Mammary epithelial cell (primary cell): ENCODE data around the gene ZNF778.

Source experiments
- CTCF ChIP-seq, 2 donors: IDR thresholded peaks in 1 of 2; conservative IDR thresholded peaks in 1 of 2; 2 replicates each; pipeline ENCODE4 v1.5.1; 2011 to 2012; ENCODE audit warnings: inconsistent platforms in 2 of 2, low read length in 2 of 2, mild to moderate bottlenecking in 2 of 2, control low read depth in 1 of 2, low read depth in 1 of 2; ENCODE audit not compliant: insufficient read depth in 1 of 2; ENCODE audit errors: extremely low read depth in 1 of 2
- EZH2 ChIP-seq: IDR thresholded peaks from 2 replicates; pipeline ENCODE4 v1.6.1; 2012; ENCODE audit warnings: low read length, inconsistent platforms, borderline replicate concordance

GRCh38 chr16:89195521-89196171 is 21.9 kb upstream of the ZNF778 start:
- TF ChIP-seq CTCF (conservative IDR thresholded peaks at IDR 0.05 in 1 of 2, IDR thresholded peaks at IDR 0.05 in 1 of 2; ENCODE audit: extremely low read depth in 1 of 2, insufficient read depth in 1 of 2, low read depth in 1 of 2, low read length in 2 of 2) = no peak
- TF ChIP-seq EZH2 = no peak
